ENCODE data around the gene OR6J1.
"Not testable (repeated sequence)": the region's sequence is repeated elsewhere in the genome, so short reads cannot be mapped to it uniquely, and the experiment has no call there.

OR6J1 gene

GRCh38 chr14:22653012-22653621 lies 9.0 kb upstream of the OR6J1 start:
- peak in 39 of 42 donors; percentile 18 to 79 (median 48) for DNase-seq
- intact Hi-C loops (cut with DNase I) = loop anchor here (5.0 kb wide), 1 partner anchor 81 kb away; no protein-coding TSS in a partner anchor

DNA sequence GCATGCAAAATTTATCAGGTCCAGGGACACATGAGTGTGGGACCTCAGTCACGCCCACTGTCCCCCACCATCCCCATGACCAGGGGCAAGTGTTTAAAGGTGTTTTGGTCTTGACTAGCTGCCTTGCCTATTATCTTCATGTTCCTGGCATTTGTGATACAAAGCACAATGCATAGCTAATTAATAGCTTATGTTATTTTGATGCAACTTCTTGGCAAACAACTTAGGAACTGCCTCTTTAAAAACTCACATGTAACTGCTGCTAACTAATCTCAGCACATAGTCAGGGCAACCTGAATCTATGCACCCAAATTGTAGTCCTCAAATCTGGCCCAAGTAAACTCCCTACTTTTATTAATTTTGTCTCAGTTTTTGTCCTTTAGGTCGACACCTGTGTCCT lies 7.4 kb upstream of the OR6J1 start:
- DNase-seq = no peak

GRCh38 chr14:22650960-22651521 lies 6.9 kb upstream of the OR6J1 start:
- intact Hi-C loops (cut with DNase I) = loop anchor here (5.0 kb wide), 1 partner anchor 79 kb away; no protein-coding TSS in a partner anchor
- no peak for DNase-seq

More for the DNA sequence above, 7.4 kb upstream of the OR6J1 start:
- intact Hi-C loops (cut with DNase I) = loop anchor here (5.0 kb wide), 1 partner anchor 79 kb away; no protein-coding TSS in a partner anchor

GRCh38 chr14:22650046-22650739 lies 6.0 kb upstream of the OR6J1 start:
- no peak for DNase-seq
- intact Hi-C loops (cut with DNase I) = loop anchor here (5.0 kb wide), 1 partner anchor 78 kb away; no protein-coding TSS in a partner anchor

DNA sequence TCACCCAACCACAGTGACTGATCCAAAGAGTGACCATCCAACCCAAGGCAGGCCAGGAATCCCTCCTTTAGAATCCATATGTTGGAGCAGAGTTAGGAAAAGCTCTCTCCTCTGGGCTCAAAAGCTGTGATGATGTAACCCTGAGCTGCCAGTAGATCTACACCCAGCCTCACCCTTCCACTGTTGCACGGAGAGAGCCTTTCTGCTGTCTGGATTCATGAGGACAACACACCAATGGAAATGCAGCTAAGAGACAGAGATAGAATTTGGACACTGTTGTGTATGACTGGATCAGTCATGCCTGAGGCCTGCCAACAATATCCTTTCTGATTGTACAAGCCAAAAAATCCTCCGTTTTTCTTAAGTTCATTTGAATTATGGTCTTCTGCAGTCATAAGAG lies 4.4 kb upstream of the OR6J1 start:
- intact Hi-C loops (cut with DNase I) = no loop called here
- DNase-seq = peak in 1 of 42 donors; percentile 13

- intact Hi-C loops (cut with DNase I) = no loop called here
- no peak for DNase-seq
Observed at GRCh38 chr14:22646570-22647254, 2.6 kb upstream of the OR6J1 start.

DNA sequence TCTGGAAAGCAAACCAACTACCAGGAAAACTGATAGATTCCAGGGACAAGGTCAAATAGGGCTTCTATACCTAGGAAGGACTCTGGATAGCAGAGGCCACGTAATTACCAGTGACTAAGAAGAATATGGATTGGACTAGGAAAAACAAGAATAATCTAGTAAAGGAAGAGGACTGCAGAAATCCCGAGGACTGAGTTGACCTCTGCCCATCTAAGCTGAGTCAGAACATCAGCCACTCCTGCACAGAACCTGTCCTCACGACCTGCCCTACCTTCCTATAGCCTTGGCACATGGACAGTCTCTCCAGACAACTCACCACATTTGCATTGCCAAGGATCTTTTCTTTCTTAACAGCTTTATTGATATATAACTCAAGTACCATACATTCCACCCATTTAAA lies 2.3 kb downstream of the OR6J1 start:
- intact Hi-C loops (cut with DNase I) = no loop called here
- DNase-seq = no peak

DNA sequence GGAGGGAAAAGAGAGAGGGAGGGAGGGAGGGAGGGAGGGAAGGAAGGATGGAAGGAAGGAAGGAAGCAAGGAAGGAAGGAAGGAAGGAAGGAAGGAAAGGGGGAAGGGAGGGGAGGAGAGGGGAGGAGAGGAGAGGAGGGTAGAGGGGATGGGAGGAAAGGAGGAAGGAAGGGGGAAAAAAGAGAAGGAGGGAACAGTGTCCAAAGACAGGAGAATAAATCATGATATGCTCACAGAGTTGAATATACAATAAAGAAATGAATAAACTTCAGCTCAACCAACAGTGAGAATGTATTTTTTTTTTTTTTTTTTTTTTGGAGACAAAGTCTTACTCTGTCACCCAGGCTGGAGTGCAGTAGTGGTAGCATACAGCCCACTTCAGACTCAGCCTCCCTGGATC lies 4.0 kb downstream of the OR6J1 start:
- intact Hi-C loops (cut with DNase I) = no loop called here
- no peak for DNase-seq

DNA sequence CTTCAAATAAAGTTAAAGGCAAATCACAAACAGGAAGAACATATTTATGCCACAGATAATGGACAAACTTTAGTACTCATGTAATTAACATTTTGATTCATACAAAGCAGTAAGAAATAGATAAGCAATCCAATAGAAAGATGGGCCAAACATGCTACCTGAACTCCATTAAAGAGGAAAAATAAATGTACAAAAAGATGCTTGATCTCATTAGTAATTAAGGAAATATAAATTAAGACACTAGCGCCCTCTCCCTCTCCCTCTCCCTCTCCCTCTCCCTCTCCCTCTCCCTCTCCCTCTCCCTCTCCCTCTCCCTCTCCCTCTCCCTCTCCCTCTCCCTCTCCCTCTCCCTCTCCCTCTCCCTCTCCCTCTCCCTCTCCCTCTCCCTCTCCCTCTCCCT lies 8.2 kb downstream of the OR6J1 start:
- intact Hi-C loops (cut with DNase I); DNase-seq: not testable (repeated sequence)

GRCh38 chr14:22634233-22634900 lies 9.8 kb downstream of the OR6J1 start:
- no peak for DNase-seq
- intact Hi-C loops (cut with DNase I) = no loop called here

DNA sequence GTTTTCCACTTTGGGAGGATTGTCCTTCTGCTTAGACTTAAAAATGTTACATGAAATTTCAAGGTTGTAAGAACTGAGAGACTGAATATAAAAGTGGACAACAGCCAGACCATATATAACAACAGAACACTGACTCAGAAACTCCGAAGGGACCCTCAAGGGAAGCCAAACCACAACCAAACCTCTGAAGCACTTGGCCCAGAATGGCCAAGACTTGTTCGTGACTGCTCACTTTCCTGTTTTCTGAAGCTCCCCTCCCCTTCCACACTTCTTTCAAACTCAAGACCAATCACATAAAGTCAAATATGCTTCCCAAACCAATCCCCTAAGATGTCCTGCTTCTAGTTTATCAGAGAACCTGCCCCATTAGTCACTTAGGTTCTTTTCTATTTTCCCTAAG lies 13.7 kb downstream of the OR6J1 start:
- intact Hi-C loops (cut with DNase I) = no loop called here
- no peak for DNase-seq

DNA sequence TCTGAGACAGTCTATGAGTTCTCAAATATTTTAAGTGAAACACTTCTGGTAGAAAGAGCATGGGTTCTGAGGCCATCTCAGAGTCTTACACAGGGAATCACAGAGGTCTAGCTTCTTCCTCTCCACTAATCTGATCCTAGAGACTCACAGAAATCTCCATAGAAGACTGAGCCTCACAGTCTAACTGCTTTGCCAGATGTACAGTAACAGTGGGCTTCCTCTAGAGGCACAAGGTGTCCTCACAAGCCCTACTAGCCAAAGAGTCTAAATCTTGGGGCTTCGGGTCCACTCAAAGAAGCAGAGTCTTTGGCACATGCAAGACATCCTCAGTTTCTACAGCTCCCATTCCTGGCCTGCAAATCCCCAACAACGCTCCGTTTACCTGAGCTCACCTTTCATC lies 14.1 kb downstream of the OR6J1 start:
- intact Hi-C loops (cut with DNase I) = no loop called here
- no peak for DNase-seq

DNA sequence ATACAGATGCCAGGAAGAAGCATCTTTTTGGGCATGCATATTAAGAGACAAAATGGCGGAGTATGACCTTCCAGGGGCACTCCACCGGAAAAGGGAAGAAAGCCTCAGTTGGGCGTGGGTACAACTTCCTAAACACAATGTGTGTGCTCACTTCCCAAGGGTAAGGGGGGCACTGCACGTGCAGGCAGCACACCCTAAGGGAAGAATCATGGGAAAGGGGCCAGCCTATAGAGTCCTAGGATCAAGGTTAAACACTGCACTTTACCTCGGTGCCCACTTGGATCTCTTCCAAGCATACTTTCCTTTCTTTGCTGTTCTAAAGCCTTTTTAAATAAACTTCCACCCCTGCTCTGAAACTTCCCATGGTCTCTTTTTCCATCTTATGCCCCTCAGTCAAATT lies 14.8 kb downstream of the OR6J1 start:
- intact Hi-C loops (cut with DNase I) = no loop called here
- DNase-seq = no peak

DNA sequence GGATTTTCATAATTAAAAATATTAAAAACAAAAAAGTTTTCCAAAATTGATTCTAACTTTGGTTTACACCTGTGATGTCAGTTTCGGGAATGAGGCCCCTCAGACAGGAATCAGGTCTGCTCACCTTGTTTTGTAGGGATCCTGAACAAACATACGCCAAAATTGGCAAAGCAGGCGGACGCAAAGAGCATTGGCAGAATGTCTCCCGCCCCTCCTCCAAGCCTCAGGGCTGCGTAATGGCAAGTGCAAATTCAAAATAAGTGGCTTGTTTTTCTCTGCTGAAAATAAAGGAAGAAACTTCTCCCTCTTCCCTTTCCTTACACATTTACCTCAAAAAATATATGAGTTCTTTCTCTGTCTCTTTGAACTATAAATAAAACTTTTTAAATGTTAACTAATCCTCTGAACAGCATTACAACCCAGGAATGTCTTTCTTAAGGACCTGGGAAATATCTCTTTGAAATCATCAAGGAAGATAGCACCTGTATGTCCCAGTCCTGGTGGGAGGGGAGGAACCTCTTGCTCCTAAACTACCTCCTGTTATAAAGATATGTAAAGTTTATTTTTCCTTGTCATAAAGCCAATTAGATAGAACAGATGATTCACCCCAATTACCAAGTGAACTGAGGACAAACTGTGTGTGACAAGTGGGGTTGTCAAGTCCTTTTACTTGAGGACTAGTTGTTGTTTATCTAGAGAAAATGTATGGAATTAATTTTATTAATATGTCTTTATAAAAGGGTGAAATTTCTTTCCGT lies 16.5 kb downstream of the OR6J1 start:
- intact Hi-C loops (cut with DNase I) = no loop called here
- DNase-seq = no peak

- DNase-seq = no peak
- intact Hi-C loops (cut with DNase I) = no loop called here
Observed at GRCh38 chr14:22626590-22626989, 17.6 kb downstream of the OR6J1 start.

DNA sequence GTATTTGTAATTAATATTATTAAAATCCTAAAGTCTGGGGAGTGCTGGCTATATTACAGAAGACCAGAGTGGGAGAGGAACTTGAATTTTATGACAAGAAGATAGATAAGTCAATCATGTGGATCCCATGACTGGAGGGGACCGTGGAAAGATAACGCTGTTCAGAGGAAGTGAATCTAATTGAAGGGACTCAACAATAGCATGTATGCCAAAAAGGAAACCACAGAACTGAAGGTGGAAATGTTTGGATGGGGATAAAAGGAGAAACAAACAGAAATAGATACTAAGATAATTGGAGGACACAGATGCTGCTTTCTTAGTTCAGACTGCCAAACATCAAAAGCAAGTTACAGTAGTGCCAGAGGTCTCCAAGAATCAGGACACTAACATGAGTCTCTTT lies 21.1 kb downstream of the OR6J1 start:
- no peak for DNase-seq
- intact Hi-C loops (cut with DNase I) = no loop called here

- intact Hi-C loops (cut with DNase I) = no loop called here
- no peak for DNase-seq
Observed at GRCh38 chr14:22622255-22622654, 21.9 kb downstream of the OR6J1 start.

GRCh38 chr14:22615765-22616164 lies 28.4 kb downstream of the OR6J1 start:
- intact Hi-C loops (cut with DNase I); DNase-seq: not testable (repeated sequence)
